ENCODE data around the gene PIGU. TPM values are rescaled to one million over a fixed set of nuclear protein-coding genes. Genes with fewer than 3 reads are reported as not detected.
A peak's percentile ranks its signal among the peaks of the same experiment; 100 is the strongest.

PIGU gene
- total and polyA plus RNA-seq, 2 donors (not counting 3 experiments of a cell fraction or from before 2014, with no cell fraction given): 20.3 to 81.8 TPM

DNA sequence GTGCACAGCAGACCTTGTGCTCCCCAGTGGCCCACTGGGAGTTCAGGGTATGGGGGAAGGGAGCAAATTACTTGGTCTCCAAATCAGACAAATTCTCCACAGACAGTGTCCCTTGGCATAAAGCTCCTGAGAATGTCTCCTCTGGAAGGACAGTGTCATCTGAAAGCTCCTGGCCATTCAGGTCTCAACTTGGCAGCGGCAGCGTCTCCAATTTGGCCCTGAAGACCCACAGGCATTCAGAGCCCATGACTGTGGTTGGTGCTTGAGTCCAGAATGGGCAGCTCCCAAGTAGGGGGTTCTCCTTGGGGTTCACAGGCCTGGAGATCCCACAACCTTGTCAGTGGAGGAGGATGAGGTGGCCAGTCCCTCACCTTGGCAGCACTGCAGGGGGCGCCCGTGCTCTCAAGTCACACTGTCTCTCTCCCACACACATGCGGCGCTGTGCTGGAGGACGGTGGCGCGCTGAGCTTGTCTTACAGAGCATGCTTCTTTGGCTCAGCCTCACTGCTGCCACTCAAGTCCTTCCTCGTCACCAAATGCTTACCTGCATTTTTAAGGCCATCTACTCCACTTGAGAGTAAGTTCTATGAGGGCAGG, 140.0 kb downstream of the PIGU start:
- DNase-seq (ENCODE audit: low read depth, low spot score) (peak; percentile 32), FAIRE-seq (no peak)
- H3K9ac ChIP-seq (replicated peaks; ENCODE audit: extremely low read depth, insufficient read depth, low read length): no peak overlapping the region
- CTCF ChIA-PET: interaction anchor here (0.5 to 5.6 kb wide), 14 partner anchors 20 to 346 kb away, joined by 3 to 53 read pairs (median 4); partner anchors contain the start of genes DYNLRB1 and MAP1LC3A
- no peak overlapping the region for H3K4me3 ChIP-seq (replicated peaks in 1 of 3; ENCODE audit: insufficient read depth in 1 of 3, low read depth in 1 of 3, low read length in 3 of 3)
- no peaks in the 10 kb centered on the region for H3K9me1 ChIP-seq (replicated peaks; ENCODE audit: control insufficient read depth, extremely low read depth, insufficient read depth, low read length)
- BruUV-seq (replicated peaks): no TSS peak
- no peak overlapping the region for H3K4me2 ChIP-seq (ENCODE audit: insufficient read depth, low read length)
- H3K79me2 ChIP-seq (ENCODE audit: control insufficient read depth, insufficient read depth, low read length): peaks cover 2% of the 10 kb centered on the region
- no peak overlapping the region for H2AFZ ChIP-seq (ENCODE audit: low read depth, low read length)
- dilution Hi-C loops (cut with MboI; ENCODE audit: extremely low pct_ligation_motif_present, low sequenced_read_pairs) (no loop called here), intact Hi-C loops (cut with micrococcal nuclease) (no loop called here)
- H3K9me3 ChIP-seq (replicated peaks; ENCODE audit: control insufficient read depth, insufficient read depth, low read length): no peaks in the 10 kb centered on the region
- H3K27me3 ChIP-seq (ENCODE audit: control insufficient read depth in 2 of 2, insufficient read depth in 2 of 2, low read length in 2 of 2): no peaks in the 10 kb centered on the region
- H4K20me1 ChIP-seq (replicated peaks; ENCODE audit: control insufficient read depth, extremely low read depth, insufficient read depth, low read length): no peaks in the 10 kb centered on the region
- peaks cover 15 to 49% of the 10 kb centered on the region in 2 experiments for H3K36me3 ChIP-seq (ENCODE audit: control insufficient read depth in 2 of 2, extremely low read depth in 1 of 2, insufficient read depth in 2 of 2, low read length in 2 of 2)
- POLR2A ChIA-PET: interaction anchor here (0.7 kb wide), 1 partner anchor 21 kb away, joined by 3 read pairs; the partner anchor contains the start of gene DYNLRB1
- TF ChIP-seq JUN (IDR thresholded peaks at IDR 0.05; ENCODE audit: borderline replicate concordance, insufficient read depth, insufficient read length, low read depth): no peak
- TF ChIP-seq FOS (IDR thresholded peaks at IDR 0.05; ENCODE audit: borderline replicate concordance, insufficient read depth, low read length): no peak
- TF ChIP-seq, protein P1, sequence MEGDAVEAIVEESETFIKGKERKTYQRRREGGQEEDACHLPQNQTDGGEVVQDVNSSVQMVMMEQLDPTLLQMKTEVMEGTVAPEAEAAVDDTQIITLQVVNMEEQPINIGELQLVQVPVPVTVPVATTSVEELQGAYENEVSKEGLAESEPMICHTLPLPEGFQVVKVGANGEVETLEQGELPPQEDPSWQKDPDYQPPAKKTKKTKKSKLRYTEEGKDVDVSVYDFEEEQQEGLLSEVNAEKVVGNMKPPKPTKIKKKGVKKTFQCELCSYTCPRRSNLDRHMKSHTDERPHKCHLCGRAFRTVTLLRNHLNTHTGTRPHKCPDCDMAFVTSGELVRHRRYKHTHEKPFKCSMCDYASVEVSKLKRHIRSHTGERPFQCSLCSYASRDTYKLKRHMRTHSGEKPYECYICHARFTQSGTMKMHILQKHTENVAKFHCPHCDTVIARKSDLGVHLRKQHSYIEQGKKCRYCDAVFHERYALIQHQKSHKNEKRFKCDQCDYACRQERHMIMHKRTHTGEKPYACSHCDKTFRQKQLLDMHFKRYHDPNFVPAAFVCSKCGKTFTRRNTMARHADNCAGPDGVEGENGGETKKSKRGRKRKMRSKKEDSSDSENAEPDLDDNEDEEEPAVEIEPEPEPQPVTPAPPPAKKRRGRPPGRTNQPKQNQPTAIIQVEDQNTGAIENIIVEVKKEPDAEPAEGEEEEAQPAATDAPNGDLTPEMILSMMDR (IDR thresholded peaks at IDR 0.05; ENCODE audit: extremely low read depth in 1 of 2, insufficient read depth in 1 of 2, low read depth in 1 of 2, low read length in 2 of 2): peak; percentile 43 to 57
- no peak overlapping the region for H3K27ac ChIP-seq (ENCODE audit: insufficient read depth, low read depth, low read length)
- no peaks in the 10 kb centered on the region for H3K4me1 ChIP-seq (ENCODE audit: control insufficient read depth, extremely low read depth, insufficient read depth, low read length)

DNA sequence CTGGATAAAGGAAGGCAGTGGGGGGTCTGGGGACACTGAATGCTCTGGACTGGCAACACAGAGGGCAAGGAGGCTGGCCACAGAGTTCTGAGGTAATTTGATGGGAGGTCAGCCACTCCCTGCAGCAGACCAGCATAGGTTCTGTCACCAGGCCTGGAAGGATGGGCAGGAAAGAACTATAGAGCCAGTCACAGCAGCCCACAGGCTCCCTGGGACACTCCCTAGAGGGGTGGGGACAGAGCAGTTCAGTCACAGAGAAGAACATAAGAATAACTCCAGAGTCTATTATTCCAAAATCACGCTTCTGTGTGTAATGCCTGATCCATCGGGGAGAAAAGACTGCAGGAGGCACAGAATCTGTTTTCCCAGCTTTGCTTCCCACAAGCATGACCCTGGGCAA, 141.0 kb downstream of the PIGU start:
- no peaks in the 10 kb centered on the region for H3K27me3 ChIP-seq (ENCODE audit: control insufficient read depth in 2 of 2, insufficient read depth in 2 of 2, low read length in 2 of 2)
- POLR2A ChIA-PET: no interaction called here
- no peaks in the 10 kb centered on the region for H3K9me3 ChIP-seq (replicated peaks; ENCODE audit: control insufficient read depth, insufficient read depth, low read length)
- DNase-seq (ENCODE audit: low read depth, low spot score) (no peak), FAIRE-seq (no peak)
- dilution Hi-C loops (cut with MboI; ENCODE audit: extremely low pct_ligation_motif_present, low sequenced_read_pairs): no loop called here
- no TSS peak for BruUV-seq (replicated peaks)
- H3K27ac ChIP-seq (ENCODE audit: insufficient read depth, low read depth, low read length): no peak overlapping the region
- no peak overlapping the region for H3K4me2 ChIP-seq (ENCODE audit: insufficient read depth, low read length)
- H4K20me1 ChIP-seq (replicated peaks; ENCODE audit: control insufficient read depth, extremely low read depth, insufficient read depth, low read length): no peaks in the 10 kb centered on the region
- TF ChIP-seq, protein P1 (IDR thresholded peaks at IDR 0.05; ENCODE audit: extremely low read depth in 1 of 2, insufficient read depth in 1 of 2, low read depth in 1 of 2, low read length in 2 of 2): no peak
- no peak for TF ChIP-seq FOS (IDR thresholded peaks at IDR 0.05; ENCODE audit: borderline replicate concordance, insufficient read depth, low read length)
- no peak for TF ChIP-seq POLR2A (IDR thresholded peaks at IDR 0.05; ENCODE audit: low read depth, low read length)
- no peak for TF ChIP-seq POLR2AphosphoS5 (IDR thresholded peaks at IDR 0.05; ENCODE audit: insufficient read depth, low read depth, low read length)
- TF ChIP-seq EZH2 (IDR thresholded peaks at IDR 0.05; ENCODE audit: borderline replicate concordance, low read depth, low read length, severe bottlenecking): no peak
- TF ChIP-seq, protein P2, sequence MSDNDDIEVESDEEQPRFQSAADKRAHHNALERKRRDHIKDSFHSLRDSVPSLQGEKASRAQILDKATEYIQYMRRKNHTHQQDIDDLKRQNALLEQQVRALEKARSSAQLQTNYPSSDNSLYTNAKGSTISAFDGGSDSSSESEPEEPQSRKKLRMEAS (IDR thresholded peaks at IDR 0.05; ENCODE audit: insufficient read depth, insufficient read length): no peak
- TF ChIP-seq MYC (IDR thresholded peaks at IDR 0.05; ENCODE audit: low read depth, low read length): no peak
- TF ChIP-seq GATA2 (IDR thresholded peaks at IDR 0.05; ENCODE audit: insufficient read depth, insufficient read length, low read depth, low read length): no peak
- TF ChIP-seq JUN (IDR thresholded peaks at IDR 0.05; ENCODE audit: borderline replicate concordance, insufficient read depth, insufficient read length, low read depth): no peak
- intact Hi-C loops (cut with micrococcal nuclease): no loop called here
- H3K9me1 ChIP-seq (replicated peaks; ENCODE audit: control insufficient read depth, extremely low read depth, insufficient read depth, low read length): no peaks in the 10 kb centered on the region
- peaks cover 6% of the 10 kb centered on the region for H3K79me2 ChIP-seq (ENCODE audit: control insufficient read depth, insufficient read depth, low read length)
- no peak overlapping the region for H3K4me3 ChIP-seq (replicated peaks in 1 of 3; ENCODE audit: insufficient read depth in 1 of 3, low read depth in 1 of 3, low read length in 3 of 3)
- no peak overlapping the region for H2AFZ ChIP-seq (ENCODE audit: low read depth, low read length)
- H3K9ac ChIP-seq (replicated peaks; ENCODE audit: extremely low read depth, insufficient read depth, low read length): no peak overlapping the region
- no peaks in the 10 kb centered on the region for H3K4me1 ChIP-seq (ENCODE audit: control insufficient read depth, extremely low read depth, insufficient read depth, low read length)
- peaks cover 13 to 47% of the 10 kb centered on the region in 2 experiments for H3K36me3 ChIP-seq (ENCODE audit: control insufficient read depth in 2 of 2, extremely low read depth in 1 of 2, insufficient read depth in 2 of 2, low read length in 2 of 2)
- CTCF ChIA-PET: interaction anchor here (1.3 to 5.6 kb wide), 4 partner anchors 23 to 234 kb away, joined by 3 to 53 read pairs (median 10); partner anchors contain the start of gene MAP1LC3A

All from endothelial cell of umbilical vein (primary cell).